CD4-positive, alpha-beta T cell (primary cell): ENCODE data around the gene B3GALNT2. TPM values are rescaled to one million over a fixed set of nuclear protein-coding genes. Genes with fewer than 3 reads are reported as not detected.

Experiments
- ATAC-seq: fragments of 200-7000 bp; cut with Tn5 transposase; one replicate; pipeline ENCODE4 v1.10.0; 2022; ENCODE audit warnings: mild to moderate bottlenecking; ENCODE audit not compliant: poor library complexity
- CTCF ChIA-PET: fragments of 350-600 bp; sonication (Branson Sonifier 250); formaldehyde crosslinking; loops from one replicate; lab custom pipeline; 2021; ENCODE audit warnings: antibody characterized with exemption, inconsistent platforms; lab: Charles Lee
- POLR2A ChIA-PET: fragments of 350-600 bp; sonication (Branson Sonifier 250); formaldehyde crosslinking; loops from one replicate; lab custom pipeline; 2021; ENCODE audit warnings: antibody characterized with exemption, inconsistent platforms; lab: Charles Lee
- DNase-seq, 14 experiments: peaks; one replicate each; pipeline ENCODE4 v3.0.0-alpha.2; 2013 to 2020; ENCODE audit warnings: mixed read lengths in 2 of 14
- H3K27ac ChIP-seq, 2 donors: one replicate each; pipeline versions ENCODE4 v1.5.1 to v1.7.0; 2013; ENCODE audit warnings: low read length in 2 of 2, low read depth in 1 of 2, mild to moderate bottlenecking in 1 of 2
- H3K27me3 ChIP-seq, 2 experiments: 1 replicate in 1 of 2; 2 replicates in 1 of 2; pipeline versions ENCODE4 v1.6.1 to v1.7.0; 2013; ENCODE audit warnings: low read length in 2 of 2, control low read depth in 1 of 2, mild to moderate bottlenecking in 1 of 2, moderate library complexity in 1 of 2; ENCODE audit not compliant: insufficient read depth in 2 of 2, control insufficient read depth in 1 of 2
- H3K36me3 ChIP-seq: one replicate; pipeline ENCODE4 v1.6.1; 2013; ENCODE audit warnings: low read length, control low read depth; ENCODE audit not compliant: insufficient read depth
- H3K4me1 ChIP-seq: one replicate; pipeline ENCODE4 v1.6.1; 2013; ENCODE audit warnings: low read length, control low read depth; ENCODE audit not compliant: insufficient read depth
- H3K4me3 ChIP-seq: one replicate; pipeline ENCODE4 v1.5.1; 2013; ENCODE audit warnings: mild to moderate bottlenecking, low read length, moderate library complexity
- H3K9me3 ChIP-seq, 2 experiments: 1 replicate in 1 of 2; 2 replicates in 1 of 2; pipeline versions ENCODE4 v1.6.1 to v1.7.0; 2013; ENCODE audit warnings: low read length in 2 of 2, mild to moderate bottlenecking in 2 of 2, control low read depth in 1 of 2, moderate library complexity in 1 of 2; ENCODE audit not compliant: control insufficient read depth in 1 of 2, insufficient read depth in 1 of 2
- H3K27ac Mint-ChIP-seq: one replicate; pipeline ENCODE4 v1.8.0; 2020; ENCODE audit warnings: mixed read lengths
- H3K27me3 Mint-ChIP-seq: one replicate; pipeline ENCODE4 v1.8.0; 2021; ENCODE audit warnings: mixed read lengths
- H3K36me3 Mint-ChIP-seq: one replicate; pipeline ENCODE4 v1.8.0; 2021; ENCODE audit warnings: low read depth, mixed read lengths
- H3K4me1 Mint-ChIP-seq: one replicate; pipeline ENCODE4 v1.8.0; 2021; ENCODE audit warnings: low read depth, mixed read lengths
- H3K4me3 Mint-ChIP-seq: one replicate; pipeline ENCODE4 v1.8.0; 2020; ENCODE audit warnings: mild to moderate bottlenecking, mixed read lengths
- H3K9me3 Mint-ChIP-seq: one replicate; pipeline ENCODE4 v1.8.0; 2020; ENCODE audit warnings: mixed read lengths
- CTCF ChIP-seq: fragments of 200-600 bp; IDR thresholded peaks from one replicate; pipeline ENCODE4 v1.8.0; 2022; ENCODE audit warnings: antibody characterized with exemption, mild to moderate bottlenecking
- intact Hi-C, 2 experiments: fragments of 100-400 bp; cut with DNase I in 1 of 2; cut with micrococcal nuclease in 1 of 2; formaldehyde crosslinking; loops; one replicate each; pipeline versions ENCODE4 v1.15.1 to v1.9.0; 2023 to 2025; cut with DNase I, micrococcal nuclease
- total RNA-seq, 174 experiments: library from RNA in 2 of 174; stranded (reverse) in 2 of 174; gene quantifications; one replicate each; pipeline ENCODE4 v1.2.3 and lab custom pipeline; 2021 to 2026

The B3GALNT2 gene
- total RNA-seq, 2 experiments from 2014 or later, result 4.0 to 5.4 TPM

- no peak for TF ChIP-seq CTCF
- DNase-seq, result peak in 1 of 14 experiments; percentile 25
- CTCF ChIA-PET, result no interaction called here
- H3K27ac ChIP-seq, result no peak overlapping the region
- Mint-ChIP-seq H3K4me3 (peak overlapping the region; percentile 95), H3K36me3 (peaks cover 17% of the 10 kb centered on the region), H3K27ac (peak overlapping the region; percentile 96), H3K27me3 (no peaks in the 10 kb centered on the region), H3K4me1 (peaks cover 20% of the 10 kb centered on the region), H3K9me3 (no peaks in the 10 kb centered on the region)
- H3K27me3 ChIP-seq, result no peaks in the 10 kb centered on the region
- POLR2A ChIA-PET, result interaction anchor here (2.8 kb wide), 1 partner anchor 342 kb away, joined by 19 read pairs; the partner anchor contains the start of gene RBM34
- H3K4me3 ChIP-seq, result peak overlapping the region; percentile 79
- intact Hi-C loops, result loop anchor here (5.0 to 10.0 kb wide), 6 partner anchors 176 to 1131 kb away; partner anchors contain the start of genes LYST (in 2 of the 2), ARID4B (in 1 of the 2), COA6 (in 1 of the 2) and ERO1B (in 1 of the 2)
- no peaks in the 10 kb centered on the region for H3K36me3 ChIP-seq
- no peaks in the 10 kb centered on the region for H3K9me3 ChIP-seq
- ATAC-seq, result no peak
- H3K4me1 ChIP-seq, result peaks cover 15% of the 10 kb centered on the region
Observed at GRCh38 chr1:235502601-235503402, 1.4 kb downstream of the B3GALNT2 start.

GRCh38 chr1:235500971-235501540, 3.2 kb downstream of the B3GALNT2 start:
- Histone ChIP-seq H3K27ac (no peak overlapping the region), H3K4me1 (peaks cover 15% of the 10 kb centered on the region), H3K27me3 (no peaks in the 10 kb centered on the region), H3K4me3 (no peak overlapping the region), H3K9me3 (no peaks in the 10 kb centered on the region), H3K36me3 (no peaks in the 10 kb centered on the region)
- no peaks in the 10 kb centered on the region for H3K27me3 Mint-ChIP-seq
- no peaks in the 10 kb centered on the region for H3K9me3 Mint-ChIP-seq
- TF ChIP-seq CTCF, result no peak
- peaks cover 16% of the 10 kb centered on the region for H3K4me1 Mint-ChIP-seq
- no peak for DNase-seq
- CTCF ChIA-PET, result no interaction called here
- no peak overlapping the region for H3K4me3 Mint-ChIP-seq
- intact Hi-C loops, result loop anchor here (5.0 to 10.0 kb wide), 6 partner anchors 174 to 1129 kb away; partner anchors contain the start of genes LYST (in 2 of the 2), ARID4B (in 1 of the 2), COA6 (in 1 of the 2) and ERO1B (in 1 of the 2)
- no peak overlapping the region for H3K27ac Mint-ChIP-seq
- peaks cover 17% of the 10 kb centered on the region for H3K36me3 Mint-ChIP-seq
- ATAC-seq, result no peak
- POLR2A ChIA-PET, result no interaction called here

GRCh38 chr1:235495551-235495950, 8.7 kb downstream of the B3GALNT2 start:
- ATAC-seq, result no peak
- TF ChIP-seq CTCF, result no peak
- intact Hi-C loops, result loop anchor here in 1 of 2 experiments (10.0 kb wide), 1 partner anchor 1021 kb away; the partner anchor contains the start of gene TARBP1

More at GRCh38 chr1:235495551-235495950, 8.7 kb downstream of the B3GALNT2 start:
- Mint-ChIP-seq H3K4me3 (no peak overlapping the region), H3K27me3 (no peaks in the 10 kb centered on the region), H3K4me1 (peaks cover 11% of the 10 kb centered on the region), H3K9me3 (no peaks in the 10 kb centered on the region), H3K27ac (no peak overlapping the region), H3K36me3 (peaks cover 42% of the 10 kb centered on the region)
- ChIA-PET CTCF (interaction anchor here (1.5 kb wide), 1 partner anchor 9 kb away, joined by 6 read pairs; the partner anchor contains the start of gene B3GALNT2), POLR2A (interaction anchor here (1.1 kb wide), 1 partner anchor 9 kb away, joined by 5 read pairs; the partner anchor contains the start of gene B3GALNT2)
- H3K4me1 ChIP-seq, result peaks cover 5% of the 10 kb centered on the region
- H3K27ac ChIP-seq, result no peak overlapping the region
- peaks cover 5% of the 10 kb centered on the region for H3K36me3 ChIP-seq
- H3K9me3 ChIP-seq, result no peaks in the 10 kb centered on the region
- H3K4me3 ChIP-seq, result no peak overlapping the region
- DNase-seq, result no peak
- H3K27me3 ChIP-seq, result no peaks in the 10 kb centered on the region
